ENCODE data around the gene KRTAP9-2.

DNA sequence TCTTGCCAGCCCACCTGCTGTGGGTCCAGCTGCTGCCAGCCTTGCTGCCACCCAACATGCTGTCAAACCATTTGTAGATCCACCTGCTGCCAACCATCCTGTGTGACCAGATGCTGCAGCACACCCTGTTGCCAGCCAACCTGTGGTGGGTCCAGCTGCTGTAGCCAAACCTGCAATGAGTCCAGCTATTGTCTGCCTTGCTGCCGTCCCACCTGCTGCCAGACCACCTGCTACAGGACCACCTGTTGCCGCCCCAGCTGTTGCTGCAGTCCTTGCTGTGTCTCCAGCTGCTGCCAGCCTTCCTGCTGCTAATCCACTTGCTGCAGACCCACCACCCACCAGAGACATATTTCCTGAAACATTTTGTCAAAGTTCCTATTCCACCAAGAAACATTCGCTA lies 36.1 kb upstream of the KRTAP9-2 start:
- TF ChIP-seq POLR2A (IDR thresholded peaks at IDR 0.05), result no peak
- TF ChIP-seq, protein P1, sequence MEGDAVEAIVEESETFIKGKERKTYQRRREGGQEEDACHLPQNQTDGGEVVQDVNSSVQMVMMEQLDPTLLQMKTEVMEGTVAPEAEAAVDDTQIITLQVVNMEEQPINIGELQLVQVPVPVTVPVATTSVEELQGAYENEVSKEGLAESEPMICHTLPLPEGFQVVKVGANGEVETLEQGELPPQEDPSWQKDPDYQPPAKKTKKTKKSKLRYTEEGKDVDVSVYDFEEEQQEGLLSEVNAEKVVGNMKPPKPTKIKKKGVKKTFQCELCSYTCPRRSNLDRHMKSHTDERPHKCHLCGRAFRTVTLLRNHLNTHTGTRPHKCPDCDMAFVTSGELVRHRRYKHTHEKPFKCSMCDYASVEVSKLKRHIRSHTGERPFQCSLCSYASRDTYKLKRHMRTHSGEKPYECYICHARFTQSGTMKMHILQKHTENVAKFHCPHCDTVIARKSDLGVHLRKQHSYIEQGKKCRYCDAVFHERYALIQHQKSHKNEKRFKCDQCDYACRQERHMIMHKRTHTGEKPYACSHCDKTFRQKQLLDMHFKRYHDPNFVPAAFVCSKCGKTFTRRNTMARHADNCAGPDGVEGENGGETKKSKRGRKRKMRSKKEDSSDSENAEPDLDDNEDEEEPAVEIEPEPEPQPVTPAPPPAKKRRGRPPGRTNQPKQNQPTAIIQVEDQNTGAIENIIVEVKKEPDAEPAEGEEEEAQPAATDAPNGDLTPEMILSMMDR (IDR thresholded peaks at IDR 0.05), result no peak
